ENCODE results near the gene SV2A.
A peak's percentile ranks its signal among the peaks of the same experiment; 100 is the strongest.
"Not testable (repeated sequence)": the region's sequence is repeated elsewhere in the genome, so short reads cannot be mapped to it uniquely, and the experiment has no call there.

Gene SV2A

GRCh38 chr1:149886121-149886395, 31.6 kb downstream of the SV2A start:
- not testable (repeated sequence) for DNase-seq

GRCh38 chr1:149885339-149886120, 32.1 kb downstream of the SV2A start:
- peak; percentile 72 for DNase-seq

GRCh38 chr1:149884433-149885338, 33.0 kb downstream of the SV2A start:
- peak; percentile 25 for DNase-seq

GRCh38 chr1:149883598-149884247, 33.9 kb downstream of the SV2A start:
- no peak for DNase-seq

- no peak for DNase-seq
Measured at GRCh38 chr1:149881876-149882275, 35.8 kb downstream of the SV2A start.

- peak; percentile 34 for DNase-seq
Measured at GRCh38 chr1:149879556-149879955, 38.1 kb downstream of the SV2A start.

- DNase-seq = no peak
Measured at GRCh38 chr1:149877211-149877946, 40.3 kb downstream of the SV2A start.

- not testable (repeated sequence) for DNase-seq
Measured at GRCh38 chr1:149873060-149873459, 44.6 kb downstream of the SV2A start.

GRCh38 chr1:149866887-149867286, 50.8 kb downstream of the SV2A start:
- DNase-seq = not testable (repeated sequence)

GRCh38 chr1:149861497-149862054, 56.1 kb downstream of the SV2A start:
- not testable (repeated sequence) for DNase-seq

- DNase-seq = not testable (repeated sequence)
Measured at GRCh38 chr1:149860684-149861496, 56.8 kb downstream of the SV2A start.

- DNase-seq = not testable (repeated sequence)
Measured at GRCh38 chr1:149860271-149860670, 57.4 kb downstream of the SV2A start.

Data from CD4-positive, alpha-beta T cell treated with Interleukin-17A for 1 hour (primary cell).